GM18511 (cell line): Measurements from ENCODE around the gene NFXL1.
A peak's percentile ranks its signal among the peaks of the same experiment; 100 is the strongest.

ENCODE experiments used
- ATAC-seq: cut with Tn5 transposase; IDR thresholded peaks from one replicate; pipeline ENCODE4 v1.9.1; 2021; ENCODE audit warnings: mild to moderate bottlenecking, moderate library complexity; ENCODE audit not compliant: unreplicated experiment

Gene NFXL1

GRCh38 chr4:47836641-47837093, 77.7 kb downstream of the NFXL1 start:
- ATAC-seq, result peak; percentile 82

DNA sequence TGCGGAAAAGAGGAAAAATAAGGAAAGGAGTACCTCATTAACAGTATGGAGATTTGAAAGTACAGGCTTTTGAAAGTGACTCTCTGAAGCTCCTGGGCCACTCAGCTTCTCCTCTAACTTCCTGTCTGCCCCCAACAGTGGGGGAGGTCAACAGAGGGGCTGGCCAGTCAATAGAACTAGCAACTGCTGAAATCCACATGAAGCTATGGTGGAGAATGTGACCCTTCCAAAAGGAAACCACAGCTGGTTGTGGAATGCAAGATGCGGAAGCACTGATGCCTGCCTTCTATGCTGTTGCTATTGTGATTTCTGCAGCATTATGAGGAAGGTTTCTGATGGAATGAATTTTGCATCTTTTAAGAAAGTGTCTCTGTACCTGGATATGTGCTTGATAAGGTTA, 78.9 kb downstream of the NFXL1 start:
- ATAC-seq, result no peak

GRCh38 chr4:47831026-47831679, 83.2 kb downstream of the NFXL1 start:
- no peak for ATAC-seq

- no peak for ATAC-seq
Measured at GRCh38 chr4:47830265-47831025, 83.9 kb downstream of the NFXL1 start.

DNA sequence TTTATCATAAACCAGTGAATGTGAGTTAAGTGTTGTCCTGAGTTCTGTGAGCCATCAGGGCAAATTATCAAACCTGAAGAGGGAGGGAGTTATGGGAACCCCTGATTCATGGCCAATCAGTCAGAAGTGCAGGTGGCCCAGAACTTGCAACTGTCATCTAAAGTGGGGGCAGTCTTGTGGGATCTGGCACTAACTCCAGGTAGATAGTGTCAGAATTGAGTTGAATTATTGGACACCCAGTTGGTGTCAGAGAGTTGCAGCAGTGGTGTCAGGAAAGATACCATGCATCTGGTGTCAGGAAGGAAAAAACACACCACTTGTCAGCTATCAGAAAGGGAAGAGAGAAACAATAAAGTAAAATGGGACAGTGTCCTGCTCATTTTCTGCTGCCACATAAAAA, 84.9 kb downstream of the NFXL1 start:
- no peak for ATAC-seq

DNA sequence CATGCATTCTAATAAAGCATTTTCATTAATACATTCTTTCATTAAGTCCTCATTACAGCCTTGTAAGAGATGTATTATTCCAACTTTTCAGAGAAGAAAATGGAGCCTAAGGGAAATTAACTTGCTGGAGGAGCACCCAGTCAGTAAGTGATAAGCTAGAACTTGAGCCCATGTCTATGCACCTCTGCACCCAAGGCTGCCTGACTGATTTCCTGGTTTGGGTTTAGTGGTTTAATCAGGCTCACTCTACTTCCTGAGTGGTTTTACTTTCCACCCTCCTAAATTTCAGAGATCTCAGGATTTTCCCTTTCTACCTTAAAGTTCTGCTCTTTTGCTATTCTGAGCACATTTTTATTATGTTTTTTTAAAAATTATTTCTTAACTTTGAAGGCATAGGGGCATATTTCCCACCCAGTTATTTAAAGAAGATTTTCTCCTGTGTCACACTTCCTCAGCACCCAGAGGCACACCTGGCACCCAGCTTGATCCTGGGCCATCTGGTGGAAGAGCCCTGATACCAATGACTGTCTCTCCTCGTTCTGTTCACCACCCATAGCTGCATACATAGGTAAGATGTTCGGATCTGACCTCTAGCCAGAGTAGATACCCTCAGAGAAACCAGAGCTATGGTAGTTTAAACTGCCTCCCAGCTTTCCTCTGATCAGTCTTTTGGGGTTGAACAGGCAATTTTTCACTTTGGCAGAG, 86.9 kb downstream of the NFXL1 start:
- no peak for ATAC-seq

GRCh38 chr4:47824840-47825239, 89.5 kb downstream of the NFXL1 start:
- ATAC-seq, result peak; percentile 65

GRCh38 chr4:47819178-47819577, 95.2 kb downstream of the NFXL1 start:
- no peak for ATAC-seq

- no peak for ATAC-seq
Measured at GRCh38 chr4:47817275-47817674, 97.1 kb downstream of the NFXL1 start.

DNA sequence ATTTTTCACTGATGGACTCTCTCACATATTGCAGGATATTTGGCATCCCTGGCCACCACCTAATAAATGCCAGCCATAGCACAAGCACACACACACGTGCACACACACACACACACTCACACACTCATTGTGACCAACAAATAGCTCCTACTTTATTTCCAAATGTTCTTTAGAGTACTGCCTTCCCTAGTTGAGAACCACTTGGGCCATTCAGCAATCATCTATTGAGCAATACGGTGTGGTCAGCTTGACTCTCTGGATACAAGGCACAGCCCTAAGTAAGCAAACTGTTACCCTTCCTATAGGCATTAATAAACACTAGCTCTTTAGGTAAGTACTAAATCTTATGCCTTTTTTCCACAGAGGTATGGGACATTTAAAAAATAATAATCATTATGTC, 97.6 kb downstream of the NFXL1 start:
- ATAC-seq, result no peak

DNA sequence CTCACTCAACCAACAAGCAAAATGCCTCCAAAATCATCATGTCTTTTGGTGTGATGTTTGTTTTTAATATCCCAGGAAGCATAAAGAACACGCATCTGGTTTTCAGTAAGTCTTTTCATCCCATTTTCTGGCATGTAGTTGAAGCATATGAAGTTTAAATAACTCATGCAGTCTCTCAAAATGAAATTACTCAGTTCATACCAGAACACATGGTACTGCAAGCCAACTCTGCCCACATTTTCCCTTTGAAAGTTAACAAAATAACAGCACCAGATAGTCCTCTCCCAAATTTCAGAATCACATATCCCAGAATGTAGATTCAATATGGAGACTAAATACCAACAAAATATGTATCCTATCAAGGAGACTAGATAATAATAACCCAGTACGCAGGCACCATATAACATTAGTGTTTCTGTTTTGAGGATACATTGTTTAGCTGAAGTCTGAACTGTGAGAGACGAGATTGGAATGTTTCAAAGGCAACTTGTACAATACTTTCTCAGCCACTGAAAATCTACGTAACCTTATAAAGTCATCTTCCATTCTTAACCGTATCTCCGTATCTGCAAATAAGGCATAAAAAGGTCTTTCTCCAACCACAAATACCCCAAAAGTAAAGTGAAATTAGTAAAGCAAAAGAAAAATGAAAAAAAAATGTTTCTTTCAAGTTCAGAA, 99.6 kb downstream of the NFXL1 start:
- ATAC-seq, result no peak

DNA sequence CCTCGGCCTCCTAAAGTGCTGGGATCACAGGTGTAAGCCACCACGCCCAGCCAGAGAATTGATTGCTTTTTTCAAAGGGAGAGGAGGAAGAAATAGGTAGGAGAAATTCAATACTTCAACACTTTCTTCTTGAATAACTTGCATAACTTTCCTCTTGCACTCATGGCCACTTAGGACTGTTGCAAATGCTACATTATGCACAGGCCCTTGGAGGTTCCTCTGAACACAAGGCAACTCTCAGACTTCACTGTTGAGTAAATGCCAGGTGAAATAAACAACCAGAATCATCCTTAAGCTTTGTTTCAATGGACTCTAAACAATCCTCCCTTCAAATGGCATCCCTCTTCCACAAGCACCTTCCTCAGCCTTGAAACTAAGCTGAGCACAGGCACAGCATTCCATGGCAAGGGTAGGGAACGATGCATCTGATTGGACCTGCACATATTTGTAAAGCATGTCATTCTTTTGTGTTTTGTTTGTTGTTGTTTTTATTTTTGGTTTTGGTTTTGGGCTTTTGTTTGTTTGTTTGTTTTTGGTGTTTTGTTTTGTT, 104.7 kb downstream of the NFXL1 start:
- ATAC-seq, result no peak

GRCh38 chr4:47804598-47804997, 109.8 kb downstream of the NFXL1 start:
- no peak for ATAC-seq

DNA sequence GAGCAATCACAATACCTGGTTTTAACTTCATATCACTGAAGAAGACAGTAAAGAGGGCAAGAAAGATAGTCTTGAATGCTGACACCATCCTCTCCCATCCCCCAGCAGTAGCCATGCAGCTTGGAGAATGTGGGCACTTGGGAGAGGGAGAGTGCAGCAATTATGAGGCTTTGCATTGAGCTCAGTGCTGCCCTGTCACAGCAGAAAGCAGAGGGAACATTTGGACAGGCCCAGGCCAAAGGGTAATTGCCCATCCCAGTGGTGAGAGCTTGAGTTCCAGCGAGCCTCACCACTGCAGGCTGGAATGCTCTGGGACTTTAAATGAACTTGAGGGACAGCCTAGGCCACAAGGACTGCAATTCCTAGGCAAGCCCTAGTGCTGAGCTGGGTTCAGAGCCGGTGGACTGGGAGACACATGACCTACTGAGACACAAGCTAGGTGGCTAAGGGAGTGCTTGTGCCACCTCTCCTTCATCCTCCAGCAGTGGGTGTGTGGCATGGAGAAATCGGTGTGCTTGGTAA, 112.8 kb downstream of the NFXL1 start:
- no peak for ATAC-seq

DNA sequence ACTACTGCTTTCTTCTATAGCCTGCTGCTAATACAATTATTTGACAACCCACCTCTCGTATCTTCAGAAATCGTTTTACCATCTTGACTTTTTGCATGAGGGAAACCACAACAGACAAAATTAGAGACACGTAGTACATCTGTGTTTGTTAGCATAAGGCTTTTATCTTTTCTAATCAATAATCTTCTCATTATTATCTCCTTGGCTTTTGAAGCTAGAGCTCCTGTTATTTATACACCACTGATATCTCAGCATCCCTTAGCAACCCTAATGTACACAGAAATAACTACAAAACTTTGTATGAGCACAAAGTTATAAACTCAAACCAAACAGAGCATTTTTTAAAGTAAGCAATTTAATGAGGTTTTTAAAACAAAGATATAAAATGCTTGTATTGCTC, 116.2 kb downstream of the NFXL1 start:
- ATAC-seq, result no peak
